Neural progenitor cell (in vitro differentiated cells): ENCODE measurements around the gene ADA. TPM values are rescaled to one million over a fixed set of nuclear protein-coding genes. Genes with fewer than 3 reads are reported as not detected.

Source experiments
- DNase-seq: peaks from one replicate; pipeline ENCODE4 v3.0.0-alpha.2; 2016; ENCODE audit warnings: low spot score
- H2AFZ ChIP-seq: fragments of 200-600 bp; sonication (generic); replicated peaks from 2 replicates; pipeline ENCODE4 v1.6.1; 2016; ENCODE audit warnings: antibody characterized with exemption
- H3F3A ChIP-seq: fragments of 200-600 bp; sonication (generic); 2 replicates; pipeline ENCODE4 v1.6.1; 2016; ENCODE audit warnings: antibody characterized with exemption, low read depth
- H3K27ac ChIP-seq: fragments of 200-600 bp; sonication (generic); 2 replicates; pipeline ENCODE4 v1.5.1; 2016; ENCODE audit warnings: mild to moderate bottlenecking
- H3K27me3 ChIP-seq: fragments of 200-600 bp; sonication (generic); 2 replicates; pipeline ENCODE4 v1.6.1; 2016; ENCODE audit warnings: mild to moderate bottlenecking, moderate library complexity
- H3K36me3 ChIP-seq: fragments of 200-600 bp; sonication (generic); 2 replicates; pipeline ENCODE4 v1.5.1; 2016
- H3K4me1 ChIP-seq: fragments of 200-600 bp; sonication (generic); 2 replicates; pipeline ENCODE4 v1.6.1; 2016; ENCODE audit warnings: mixed run types
- H3K4me2 ChIP-seq: fragments of 200-600 bp; sonication (generic); 2 replicates; pipeline ENCODE4 v1.6.1; 2016
- H3K4me3 ChIP-seq: fragments of 200-600 bp; sonication (generic); 2 replicates; pipeline ENCODE4 v1.5.1; 2016
- H3K79me2 ChIP-seq: fragments of 200-600 bp; sonication (generic); 2 replicates; pipeline ENCODE4 v1.6.1; 2016; ENCODE audit warnings: low read depth
- H3K9ac ChIP-seq: fragments of 200-600 bp; sonication (generic); 2 replicates; pipeline ENCODE4 v1.6.1; 2016
- H3K9me3 ChIP-seq: fragments of 200-600 bp; sonication (generic); 2 replicates; pipeline ENCODE4 v1.5.1; 2016; ENCODE audit warnings: low read depth
- H4K20me1 ChIP-seq: fragments of 200-600 bp; sonication (generic); 2 replicates; pipeline ENCODE4 v1.6.1; 2016; ENCODE audit warnings: low read depth
- H3K27ac Mint-ChIP-seq: 3 replicates; pipeline ENCODE4 v1.8.0; 2021; ENCODE audit warnings: mixed read lengths
- H3K27me3 Mint-ChIP-seq: 2 replicates; pipeline ENCODE4 v1.8.0; 2022; ENCODE audit warnings: low read depth, mild to moderate bottlenecking, inconsistent platforms, moderate library complexity, mixed read lengths; ENCODE audit not compliant: insufficient read depth
- H3K36me3 Mint-ChIP-seq: 3 replicates; pipeline ENCODE4 v1.8.0; 2021; ENCODE audit warnings: mixed read lengths
- H3K4me1 Mint-ChIP-seq: 3 replicates; pipeline ENCODE4 v1.8.0; 2021; ENCODE audit warnings: mixed read lengths
- H3K4me3 Mint-ChIP-seq: 3 replicates; pipeline ENCODE4 v1.8.0; 2021; ENCODE audit warnings: mild to moderate bottlenecking, moderate library complexity, mixed read lengths
- H3K9me3 Mint-ChIP-seq: 3 replicates; pipeline ENCODE4 v1.8.0; 2020; ENCODE audit warnings: mixed read lengths
- CTCF ChIP-seq: fragments of 200-600 bp; sonication (generic); IDR thresholded peaks from 2 replicates; pipeline ENCODE4 v1.5.1; 2017; ENCODE audit warnings: antibody characterized with exemption, mild to moderate bottlenecking
- EZH2 ChIP-seq: fragments of 200-600 bp; sonication (generic); IDR thresholded peaks from 2 replicates; pipeline ENCODE4 v1.6.1; 2017; ENCODE audit warnings: antibody characterized with exemption, mild to moderate bottlenecking, moderate library complexity
- EZH2phosphoT487 ChIP-seq: fragments of 200-600 bp; sonication (generic); IDR thresholded peaks from 2 replicates; pipeline ENCODE4 v1.6.1; 2017; ENCODE audit warnings: antibody characterized with exemption
- total RNA-seq: library from RNA; depleted of rRNA; stranded (reverse); fragments of >200 nt; gene quantifications from 2 replicates; pipeline ENCODE4 v1.2.3, GENCODE V29; 2015; ENCODE audit warnings: low replicate concordance

The ADA gene
- total RNA-seq, 1 donor from 2014 or later = 29.7 TPM

GRCh38 chr20:44616604-44616964, 34.9 kb downstream of the ADA start:
- DNase-seq = peak; percentile 53
- Mint-ChIP-seq H3K27ac (peak overlapping the region; percentile 78), H3K4me3 (no peak overlapping the region), H3K9me3 (no peaks in the 10 kb centered on the region), H3K36me3 (peaks cover 30% of the 10 kb centered on the region), H3K4me1 (peaks cover 17% of the 10 kb centered on the region), H3K27me3 (peaks cover 11% of the 10 kb centered on the region)
- Histone ChIP-seq H3K27me3 (no peaks in the 10 kb centered on the region), H4K20me1 (peaks cover 10% of the 10 kb centered on the region), H3K79me2 (no peaks in the 10 kb centered on the region), H3F3A (no peaks in the 10 kb centered on the region), H3K36me3 (no peaks in the 10 kb centered on the region), H3K4me2 (no peak overlapping the region), H3K27ac (no peak overlapping the region), H3K9me3 (no peaks in the 10 kb centered on the region), H3K4me3 (no peak overlapping the region), H3K4me1 (no peaks in the 10 kb centered on the region), H2AFZ (no peak overlapping the region), H3K9ac (no peak overlapping the region)
- TF ChIP-seq CTCF = no peak
- TF ChIP-seq EZH2 = no peak
- TF ChIP-seq EZH2phosphoT487 = no peak

- Mint-ChIP-seq H3K4me1 (peaks cover 17% of the 10 kb centered on the region), H3K27ac (peak overlapping the region; percentile 78), H3K9me3 (no peaks in the 10 kb centered on the region), H3K36me3 (peaks cover 27% of the 10 kb centered on the region), H3K27me3 (peaks cover 7% of the 10 kb centered on the region), H3K4me3 (no peak overlapping the region)
- peaks cover 10% of the 10 kb centered on the region for H4K20me1 ChIP-seq
- no peaks in the 10 kb centered on the region for H3K36me3 ChIP-seq
- no peak overlapping the region for H3K27ac ChIP-seq
- TF ChIP-seq EZH2phosphoT487 (no peak), CTCF (no peak), EZH2 (no peak)
- no peaks in the 10 kb centered on the region for H3K9me3 ChIP-seq
- no peaks in the 10 kb centered on the region for H3F3A ChIP-seq
- H3K27me3 ChIP-seq = no peaks in the 10 kb centered on the region
- no peak overlapping the region for H3K4me3 ChIP-seq
- no peak overlapping the region for H2AFZ ChIP-seq
- H3K4me1 ChIP-seq = no peaks in the 10 kb centered on the region
- H3K4me2 ChIP-seq = no peak overlapping the region
- no peak for DNase-seq
- no peaks in the 10 kb centered on the region for H3K79me2 ChIP-seq
- H3K9ac ChIP-seq = no peak overlapping the region
Observed at GRCh38 chr20:44615876-44616603, 35.5 kb downstream of the ADA start.

GRCh38 chr20:44615169-44615791, 36.2 kb downstream of the ADA start:
- Histone ChIP-seq H3K27me3 (no peaks in the 10 kb centered on the region), H3K4me2 (no peak overlapping the region), H3K36me3 (no peaks in the 10 kb centered on the region), H3K9ac (no peak overlapping the region), H3K79me2 (no peaks in the 10 kb centered on the region), H2AFZ (no peak overlapping the region), H4K20me1 (peaks cover 10% of the 10 kb centered on the region), H3K9me3 (no peaks in the 10 kb centered on the region), H3K4me1 (no peaks in the 10 kb centered on the region), H3F3A (no peaks in the 10 kb centered on the region), H3K4me3 (no peak overlapping the region), H3K27ac (no peak overlapping the region)
- Mint-ChIP-seq H3K36me3 (peaks cover 24% of the 10 kb centered on the region), H3K4me3 (peak overlapping the region; percentile 63), H3K9me3 (no peaks in the 10 kb centered on the region), H3K4me1 (peaks cover 17% of the 10 kb centered on the region), H3K27me3 (peaks cover 5% of the 10 kb centered on the region), H3K27ac (peak overlapping the region; percentile 44)
- DNase-seq = no peak
- TF ChIP-seq EZH2 (no peak), EZH2phosphoT487 (no peak), CTCF (no peak)
